ENCODE results near the gene TNPO3.

Gene TNPO3

GRCh38 chr7:128904381-128905197 lies 150.3 kb downstream of the TNPO3 start:
- DNase-seq: peak; percentile 51
